Non-pigmented ciliary epithelial cell (primary cell): ENCODE measurements around the gene COL4A1.

ENCODE experiments used
- DNase-seq: peaks from one replicate; pipeline ENCODE4 v3.0.0-alpha.2; 2010; ENCODE audit warnings: low read depth

COL4A1 gene

DNA sequence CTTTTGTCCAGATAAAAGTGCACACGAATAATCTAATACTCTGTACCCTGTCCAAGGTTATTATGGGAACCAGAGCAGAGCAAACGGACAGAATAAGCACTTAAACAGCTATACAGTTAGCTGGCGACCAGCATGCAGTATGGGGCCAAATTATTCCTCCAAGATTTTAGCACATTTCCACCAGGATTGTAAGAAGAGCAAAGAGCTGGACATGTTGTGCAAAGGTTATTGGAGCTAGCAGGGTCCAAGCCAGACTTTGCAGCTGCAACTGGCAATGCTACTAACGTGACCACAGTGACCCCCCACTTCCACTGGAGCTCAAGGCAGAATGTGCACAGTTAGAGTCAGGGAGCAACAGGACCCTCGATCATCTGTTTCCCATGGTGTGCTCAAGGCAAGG, 89.9 kb downstream of the COL4A1 start:
- DNase-seq = no peak

DNA sequence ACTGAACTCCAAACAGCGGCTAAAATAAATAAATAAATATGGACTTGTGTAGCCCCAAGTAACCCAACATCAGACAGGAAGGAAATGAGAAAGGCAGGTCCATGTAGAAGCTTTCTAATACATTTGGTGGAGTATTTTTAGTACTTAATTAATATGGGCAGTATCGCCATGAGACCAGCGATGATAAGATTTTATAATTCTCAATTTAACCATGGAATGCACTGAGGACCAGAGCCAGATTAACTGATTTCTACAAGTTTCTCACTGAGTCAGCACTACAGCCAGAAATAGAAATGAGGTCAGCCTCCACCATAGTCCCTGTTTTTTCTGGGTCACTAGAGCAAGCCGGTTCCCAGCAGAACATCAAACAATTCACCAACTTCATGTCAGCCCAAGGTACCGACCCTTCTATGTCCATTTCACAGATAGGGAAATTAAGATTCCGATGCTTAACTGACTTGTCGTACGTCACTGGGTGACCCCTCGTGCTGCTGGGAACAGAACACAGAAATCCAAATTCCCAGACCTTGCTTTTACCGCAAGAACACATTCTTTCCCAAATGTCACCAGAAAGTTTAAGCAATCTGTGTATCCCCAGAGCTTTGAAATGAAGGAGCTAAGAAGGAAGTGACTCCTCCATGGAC, 90.4 kb downstream of the COL4A1 start:
- DNase-seq = peak; percentile 56

- no peak for DNase-seq
Measured at GRCh38 chr13:110216006-110216397, 91.0 kb downstream of the COL4A1 start.

- no peak for DNase-seq
Measured at GRCh38 chr13:110215606-110216005, 91.4 kb downstream of the COL4A1 start.

GRCh38 chr13:110214637-110215036, 92.3 kb downstream of the COL4A1 start:
- DNase-seq = no peak

DNA sequence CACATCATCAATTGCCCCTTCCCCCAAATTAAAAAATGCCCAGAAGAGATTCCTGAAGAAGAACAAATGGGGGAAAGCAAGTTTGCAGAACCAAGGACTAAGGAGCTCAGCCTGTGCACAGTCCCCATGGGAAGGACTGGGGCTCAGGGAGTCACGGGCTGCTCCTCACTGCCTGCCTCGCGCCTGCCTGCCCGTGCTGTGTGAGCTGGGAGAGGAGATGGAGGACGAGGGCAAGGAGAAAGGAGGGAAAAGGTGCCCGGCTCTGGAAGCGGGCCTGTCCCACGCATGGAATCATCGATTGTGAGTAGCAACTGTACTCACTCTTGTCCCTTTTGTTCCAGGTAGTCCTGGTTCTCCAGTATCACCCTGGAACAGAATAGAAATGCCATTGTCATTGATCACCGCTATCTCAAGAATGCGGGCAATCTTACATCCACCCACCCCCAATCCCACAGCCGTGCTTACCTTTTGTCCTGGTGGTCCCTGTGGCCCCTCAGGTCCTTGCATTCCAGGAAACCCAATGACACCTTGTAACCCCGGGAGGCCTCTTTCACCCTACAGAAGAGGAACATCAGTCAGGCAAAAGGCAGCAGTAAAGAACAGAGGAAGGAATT, 93.4 kb downstream of the COL4A1 start:
- no peak for DNase-seq

GRCh38 chr13:110212529-110212928, 94.4 kb downstream of the COL4A1 start:
- DNase-seq = no peak

DNA sequence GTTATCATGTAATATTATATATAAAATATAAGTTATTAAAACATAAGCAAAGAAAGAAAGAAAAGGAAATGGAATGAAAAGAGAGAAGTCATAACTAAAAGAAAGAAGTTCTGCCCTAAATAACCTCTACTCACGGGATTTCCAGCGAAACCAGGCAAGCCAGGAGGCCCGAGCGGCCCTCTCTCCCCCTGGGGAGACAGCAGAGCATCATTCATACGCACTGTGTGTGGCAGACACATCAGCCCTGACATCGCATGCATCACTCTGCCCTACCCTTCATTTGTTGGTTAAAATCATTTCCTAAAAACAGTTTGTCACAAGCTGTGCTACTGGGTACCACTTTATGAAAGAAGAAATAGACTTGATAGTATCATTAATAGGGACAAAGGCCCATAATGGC, 95.2 kb downstream of the COL4A1 start:
- DNase-seq = no peak

GRCh38 chr13:110211046-110211445, 95.9 kb downstream of the COL4A1 start:
- DNase-seq = no peak

GRCh38 chr13:110210604-110210985, 96.4 kb downstream of the COL4A1 start:
- no peak for DNase-seq

DNA sequence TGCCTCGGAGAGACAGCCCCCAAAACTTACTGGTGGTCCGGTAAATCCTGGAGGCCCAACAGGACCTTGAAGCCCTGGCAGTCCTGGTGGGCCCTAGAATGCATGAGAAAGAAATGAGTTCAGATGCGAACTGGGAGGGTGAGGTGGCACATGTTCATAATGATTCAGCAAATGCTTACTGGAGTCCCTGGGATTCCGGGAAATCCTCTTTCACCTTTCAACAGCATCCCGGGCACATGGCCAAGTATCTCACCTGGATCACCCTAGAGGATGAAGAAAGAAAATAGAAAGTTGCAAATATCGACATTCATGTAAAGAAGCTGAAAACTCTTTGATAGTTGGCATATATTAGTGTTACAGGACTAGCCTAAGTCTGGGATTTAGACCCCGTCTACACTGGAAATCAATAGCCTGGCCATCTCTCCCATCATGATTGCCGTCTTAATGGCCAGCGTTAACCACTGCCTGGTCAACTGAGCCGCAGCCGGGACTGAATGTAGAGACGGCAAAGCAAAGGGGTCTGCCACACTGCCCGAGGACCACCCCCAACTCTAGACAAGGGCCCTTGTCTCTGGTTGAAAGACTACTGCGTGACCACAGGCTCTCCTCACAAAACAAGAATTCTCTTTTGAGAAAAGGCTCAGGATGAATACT, 96.9 kb downstream of the COL4A1 start:
- DNase-seq = no peak

- DNase-seq = no peak
Measured at GRCh38 chr13:110208116-110208515, 98.8 kb downstream of the COL4A1 start.

GRCh38 chr13:110206996-110207395, 100.0 kb downstream of the COL4A1 start:
- no peak for DNase-seq

DNA sequence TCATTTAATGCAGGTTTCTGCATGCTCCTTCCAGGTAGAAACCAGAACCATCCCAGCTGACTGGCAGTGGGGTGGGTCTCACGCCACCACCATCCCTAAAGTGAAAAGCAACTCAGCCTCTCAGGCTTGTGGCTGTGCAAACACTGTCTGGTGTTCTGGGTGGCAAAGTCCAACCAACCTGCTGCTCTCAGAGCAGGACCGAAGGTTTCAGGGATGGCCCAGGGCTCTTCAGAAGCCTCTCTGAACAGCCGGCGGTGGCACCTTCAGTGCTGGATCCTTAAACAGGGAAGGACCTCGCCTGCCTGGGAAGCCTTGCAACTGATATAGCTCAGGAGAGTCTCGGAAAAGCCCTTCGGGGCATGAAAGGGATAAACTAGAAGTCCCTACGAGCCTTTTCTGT, 100.8 kb downstream of the COL4A1 start:
- DNase-seq = no peak

DNA sequence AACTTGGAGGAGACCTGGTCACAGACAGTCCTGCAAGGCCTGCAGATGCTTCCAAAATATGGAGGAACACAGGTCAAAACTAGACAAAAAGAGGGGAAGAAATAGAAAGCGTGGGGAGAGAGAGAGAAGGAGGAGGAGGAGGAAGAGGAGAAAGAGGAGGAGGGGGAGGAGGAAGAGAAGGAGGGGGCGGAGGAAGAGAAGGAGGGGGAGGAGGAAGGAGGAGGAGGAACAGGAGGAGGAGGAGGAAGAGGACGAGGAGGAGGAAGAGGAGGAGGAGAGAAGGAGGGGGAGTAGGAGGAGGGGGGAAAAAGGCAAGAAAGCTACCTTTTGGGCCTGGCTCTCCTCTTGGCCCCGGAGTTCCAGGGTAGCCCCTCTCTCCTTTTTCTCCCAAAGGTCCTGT, 105.8 kb downstream of the COL4A1 start:
- no peak for DNase-seq

DNA sequence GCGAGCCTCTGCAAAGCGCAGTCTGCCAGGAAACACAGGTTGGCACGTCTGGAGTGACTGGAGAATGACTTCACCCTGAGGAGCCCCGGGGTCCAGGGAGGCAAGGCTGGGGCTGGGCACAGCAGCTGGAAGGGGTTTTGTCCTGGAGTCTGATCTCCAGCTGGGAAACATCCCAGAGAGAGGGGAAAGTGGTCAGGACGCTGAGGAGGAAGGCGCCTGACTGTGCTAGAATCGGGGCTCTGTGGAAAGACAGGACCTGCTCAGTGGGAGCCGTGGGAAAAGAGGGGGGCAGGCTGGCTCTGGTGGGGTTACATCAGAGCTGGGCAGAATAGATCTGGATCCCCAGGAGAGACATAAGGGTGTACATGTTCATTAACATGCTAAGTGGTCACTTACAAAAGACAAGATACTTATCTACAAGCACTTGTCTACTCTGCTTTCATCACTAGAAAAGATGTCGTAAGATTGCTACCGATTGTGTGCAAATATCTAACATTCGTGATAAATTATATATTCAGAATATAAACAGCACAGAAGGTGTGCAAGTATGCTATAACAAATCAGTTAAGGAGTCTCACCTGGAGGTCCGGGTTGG, 106.6 kb downstream of the COL4A1 start:
- no peak for DNase-seq

DNA sequence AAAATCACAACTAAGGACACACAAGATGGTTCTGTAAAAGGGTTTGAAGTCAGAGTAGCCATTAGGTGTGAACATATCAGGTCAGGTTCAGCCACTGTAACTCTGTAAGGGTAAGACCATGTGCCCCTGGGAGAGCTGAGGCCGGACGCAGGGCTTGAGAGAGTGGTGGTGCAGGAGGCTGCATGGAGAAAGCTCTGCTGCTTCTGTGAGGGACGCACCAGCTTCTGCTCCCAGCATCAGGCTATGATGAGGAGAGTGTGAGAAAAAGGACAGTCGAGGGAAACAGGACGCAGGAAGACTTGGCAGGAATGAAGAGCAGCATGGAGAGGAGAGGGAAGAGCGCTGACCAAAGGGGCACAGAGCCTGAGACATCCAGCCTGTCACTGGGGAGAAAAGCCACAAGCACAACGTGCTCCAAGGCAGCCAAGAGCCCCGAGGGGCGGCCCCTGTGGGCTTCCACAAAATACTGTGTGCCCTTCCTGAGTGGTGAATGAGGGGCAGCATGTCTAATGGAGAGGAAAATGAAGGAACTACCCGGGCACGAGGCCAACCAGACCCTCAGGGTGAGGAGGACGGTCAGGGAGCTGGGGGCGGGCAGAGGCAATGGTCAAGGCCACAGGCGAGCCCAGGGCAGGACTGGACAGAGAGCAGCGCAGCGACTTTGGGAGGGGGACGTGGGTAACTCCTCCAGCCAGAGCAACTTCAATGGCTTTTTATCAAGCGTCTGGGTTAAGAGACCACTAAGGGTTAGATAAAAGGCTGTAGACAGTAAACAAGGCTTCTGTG, 107.7 kb downstream of the COL4A1 start:
- DNase-seq = no peak

- no peak for DNase-seq
Measured at GRCh38 chr13:110197471-110197870, 109.5 kb downstream of the COL4A1 start.

- no peak for DNase-seq
Measured at GRCh38 chr13:110197026-110197425, 109.9 kb downstream of the COL4A1 start.

DNA sequence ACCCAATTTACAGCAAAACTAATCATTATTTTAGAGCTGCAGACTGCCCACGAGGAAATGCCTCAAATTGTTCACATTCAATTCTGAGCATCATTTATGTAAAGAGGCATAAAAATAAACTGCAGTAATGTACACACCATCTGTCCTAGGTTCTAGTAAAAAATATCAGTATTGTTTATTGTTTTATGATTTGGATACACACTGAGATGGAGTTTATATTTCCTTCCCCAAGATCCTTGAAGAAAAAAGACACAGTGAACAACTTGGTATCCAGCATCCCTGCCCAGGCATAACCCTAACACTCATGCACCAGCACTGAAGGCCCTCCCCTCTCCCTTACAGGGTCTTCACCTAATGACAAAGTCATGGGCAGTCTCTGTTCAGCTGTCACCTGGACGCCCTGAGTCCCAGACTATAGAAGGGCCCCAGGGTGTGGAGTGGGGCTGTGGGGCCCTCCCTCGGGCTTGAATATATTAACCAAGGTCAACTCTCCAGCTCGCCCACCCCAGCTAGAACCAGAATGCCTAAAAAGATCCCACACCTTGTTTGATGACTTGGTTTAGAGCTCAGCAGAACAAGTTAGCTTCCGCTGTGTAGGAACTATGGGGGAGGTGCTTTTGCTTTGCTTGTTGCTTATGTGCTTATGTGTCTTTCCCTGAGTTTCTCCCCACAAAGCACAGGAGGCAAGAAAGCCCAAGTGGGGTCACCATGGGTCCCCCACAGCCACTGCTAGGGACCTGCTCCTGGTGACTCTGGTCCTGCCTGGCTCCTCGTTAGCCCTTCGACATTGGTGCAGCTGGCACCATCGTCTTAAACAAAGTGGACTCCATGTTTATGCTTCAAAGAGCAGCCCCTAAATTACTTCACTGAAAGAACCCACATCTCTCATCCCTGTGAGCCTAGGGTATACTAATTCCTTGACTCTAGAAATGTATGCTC, 111.1 kb downstream of the COL4A1 start:
- DNase-seq = no peak

- no peak for DNase-seq
Measured at GRCh38 chr13:110194451-110194850, 112.5 kb downstream of the COL4A1 start.
